HUES48 (cell line): ENCODE measurements around the gene DCK.
A peak's percentile ranks its signal among the peaks of the same experiment; 100 is the strongest.
"Not testable (repeated sequence)": the region's sequence is repeated elsewhere in the genome, so short reads cannot be mapped to it uniquely, and the experiment has no call there.

Experiments
- H3K27ac ChIP-seq: one replicate; pipeline ENCODE4 v1.7.0; 2013; ENCODE audit warnings: low read depth, low read length, inconsistent platforms
- H3K27me3 ChIP-seq: 2 replicates; pipeline ENCODE4 v1.6.1; 2013; ENCODE audit warnings: mild to moderate bottlenecking, low read length; ENCODE audit not compliant: control insufficient read depth, insufficient read depth
- H3K36me3 ChIP-seq: 2 replicates; pipeline ENCODE4 v1.6.1; 2013; ENCODE audit warnings: low read length; ENCODE audit not compliant: control insufficient read depth, insufficient read depth
- H3K4me1 ChIP-seq: 2 replicates; pipeline ENCODE4 v1.6.1; 2013; ENCODE audit warnings: mild to moderate bottlenecking, low read length; ENCODE audit not compliant: control insufficient read depth, insufficient read depth
- H3K4me3 ChIP-seq: 2 replicates; pipeline ENCODE4 v1.5.1; 2013; ENCODE audit warnings: mild to moderate bottlenecking, low read depth, low read length
- H3K9ac ChIP-seq: 2 replicates; pipeline ENCODE4 v1.6.1; 2013; ENCODE audit warnings: mild to moderate bottlenecking, low read depth, low read length, moderate library complexity
- H3K9me3 ChIP-seq: 2 replicates; pipeline ENCODE4 v1.6.1; 2013; ENCODE audit warnings: low read length; ENCODE audit not compliant: control insufficient read depth, insufficient read depth

Gene DCK

GRCh38 chr4:71025654-71026053, 32.2 kb downstream of the DCK start:
- Histone ChIP-seq H3K27ac (no peak overlapping the region), H3K4me3 (no peak overlapping the region), H3K9me3 (no peaks in the 10 kb centered on the region), H3K27me3 (no peaks in the 10 kb centered on the region), H3K4me1 (peaks cover 15% of the 10 kb centered on the region), H3K9ac (no peak overlapping the region), H3K36me3 (peaks cover 59% of the 10 kb centered on the region)

- peaks cover 15% of the 10 kb centered on the region for H3K4me1 ChIP-seq
- peaks cover 63% of the 10 kb centered on the region for H3K36me3 ChIP-seq
- H3K27me3 ChIP-seq: no peaks in the 10 kb centered on the region
- H3K9ac ChIP-seq: no peak overlapping the region
- no peak overlapping the region for H3K27ac ChIP-seq
- no peak overlapping the region for H3K4me3 ChIP-seq
- H3K9me3 ChIP-seq: no peaks in the 10 kb centered on the region
These were observed 32.6 kb downstream of the DCK start for GRCh38 chr4:71026086-71026485.

GRCh38 chr4:71027611-71028010, 34.2 kb downstream of the DCK start:
- no peak overlapping the region for H3K9ac ChIP-seq
- no peaks in the 10 kb centered on the region for H3K9me3 ChIP-seq
- no peak overlapping the region for H3K4me3 ChIP-seq
- no peak overlapping the region for H3K27ac ChIP-seq
- H3K4me1 ChIP-seq: peaks cover 15% of the 10 kb centered on the region
- H3K27me3 ChIP-seq: no peaks in the 10 kb centered on the region
- H3K36me3 ChIP-seq: peaks cover 68% of the 10 kb centered on the region

- Histone ChIP-seq H3K4me1 (peaks cover 15% of the 10 kb centered on the region), H3K36me3 (peaks cover 55% of the 10 kb centered on the region), H3K9ac (no peak overlapping the region)
These were observed 36.1 kb downstream of the DCK start for GRCh38 chr4:71029504-71029903.

GRCh38 chr4:71032106-71032505, 38.7 kb downstream of the DCK start:
- Histone ChIP-seq H3K4me1 (peaks cover 15% of the 10 kb centered on the region), H3K36me3 (peaks cover 39% of the 10 kb centered on the region)
- H3K9me3 ChIP-seq, H3K4me3 ChIP-seq, H3K27me3 ChIP-seq, H3K27ac ChIP-seq, H3K9ac ChIP-seq: not testable (repeated sequence)

More at GRCh38 chr4:71029504-71029903, 36.1 kb downstream of the DCK start:
- Histone ChIP-seq H3K9me3 (no peaks in the 10 kb centered on the region), H3K4me3 (no peak overlapping the region; the same call in 1 of the 2 replicates), H3K27ac (peak overlapping the region; percentile 88), H3K27me3 (no peaks in the 10 kb centered on the region)

GRCh38 chr4:71045256-71045655, 51.8 kb downstream of the DCK start:
- Histone ChIP-seq H3K9ac (no peak overlapping the region), H3K4me3 (no peak overlapping the region), H3K9me3 (no peaks in the 10 kb centered on the region), H3K4me1 (no peaks in the 10 kb centered on the region), H3K36me3 (no peaks in the 10 kb centered on the region), H3K27ac (no peak overlapping the region), H3K27me3 (no peaks in the 10 kb centered on the region)

- Histone ChIP-seq H3K27ac (no peak overlapping the region), H3K36me3 (no peaks in the 10 kb centered on the region), H3K4me3 (no peak overlapping the region), H3K9ac (no peak overlapping the region), H3K9me3 (0 out of 2 replicates have a peak, but pooled peaks cover 4% of the 10 kb centered on the region), H3K4me1 (no peaks in the 10 kb centered on the region), H3K27me3 (no peaks in the 10 kb centered on the region)
These were observed 55.9 kb downstream of the DCK start for GRCh38 chr4:71049395-71049794.

GRCh38 chr4:71050809-71051208, 57.4 kb downstream of the DCK start:
- 0 out of 2 replicates have a peak, but pooled peaks cover 4% of the 10 kb centered on the region for H3K9me3 ChIP-seq
- no peak overlapping the region for H3K9ac ChIP-seq
- H3K27ac ChIP-seq: no peak overlapping the region
- no peak overlapping the region for H3K4me3 ChIP-seq
- H3K36me3 ChIP-seq: no peaks in the 10 kb centered on the region
- no peaks in the 10 kb centered on the region for H3K4me1 ChIP-seq
- no peaks in the 10 kb centered on the region for H3K27me3 ChIP-seq

GRCh38 chr4:71052034-71052433, 58.6 kb downstream of the DCK start:
- Histone ChIP-seq H3K9ac (no peak overlapping the region), H3K4me1 (no peaks in the 10 kb centered on the region), H3K27me3 (no peaks in the 10 kb centered on the region), H3K36me3 (no peaks in the 10 kb centered on the region), H3K9me3 (0 out of 2 replicates have a peak, but pooled peaks cover 4% of the 10 kb centered on the region), H3K4me3 (no peak overlapping the region), H3K27ac (no peak overlapping the region)

GRCh38 chr4:71052716-71053115, 59.3 kb downstream of the DCK start:
- Histone ChIP-seq H3K36me3 (no peaks in the 10 kb centered on the region), H3K27me3 (no peaks in the 10 kb centered on the region), H3K4me3 (no peak overlapping the region), H3K4me1 (no peaks in the 10 kb centered on the region), H3K27ac (no peak overlapping the region), H3K9me3 (0 out of 2 replicates have a peak, but pooled peaks cover 4% of the 10 kb centered on the region), H3K9ac (no peak overlapping the region)

GRCh38 chr4:71053613-71054012, 60.2 kb downstream of the DCK start:
- H3K4me1 ChIP-seq, H3K9ac ChIP-seq, H3K27ac ChIP-seq, H3K9me3 ChIP-seq, H3K4me3 ChIP-seq, H3K36me3 ChIP-seq, H3K27me3 ChIP-seq: not testable (repeated sequence)

GRCh38 chr4:71059573-71059972, 66.1 kb downstream of the DCK start:
- not testable (repeated sequence) for H3K9ac ChIP-seq, H3K9me3 ChIP-seq, H3K27ac ChIP-seq, H3K27me3 ChIP-seq, H3K4me1 ChIP-seq, H3K36me3 ChIP-seq
- peak overlapping the region; percentile 59 for H3K4me3 ChIP-seq
